ENCODE results near the gene RCOR2.

DNA sequence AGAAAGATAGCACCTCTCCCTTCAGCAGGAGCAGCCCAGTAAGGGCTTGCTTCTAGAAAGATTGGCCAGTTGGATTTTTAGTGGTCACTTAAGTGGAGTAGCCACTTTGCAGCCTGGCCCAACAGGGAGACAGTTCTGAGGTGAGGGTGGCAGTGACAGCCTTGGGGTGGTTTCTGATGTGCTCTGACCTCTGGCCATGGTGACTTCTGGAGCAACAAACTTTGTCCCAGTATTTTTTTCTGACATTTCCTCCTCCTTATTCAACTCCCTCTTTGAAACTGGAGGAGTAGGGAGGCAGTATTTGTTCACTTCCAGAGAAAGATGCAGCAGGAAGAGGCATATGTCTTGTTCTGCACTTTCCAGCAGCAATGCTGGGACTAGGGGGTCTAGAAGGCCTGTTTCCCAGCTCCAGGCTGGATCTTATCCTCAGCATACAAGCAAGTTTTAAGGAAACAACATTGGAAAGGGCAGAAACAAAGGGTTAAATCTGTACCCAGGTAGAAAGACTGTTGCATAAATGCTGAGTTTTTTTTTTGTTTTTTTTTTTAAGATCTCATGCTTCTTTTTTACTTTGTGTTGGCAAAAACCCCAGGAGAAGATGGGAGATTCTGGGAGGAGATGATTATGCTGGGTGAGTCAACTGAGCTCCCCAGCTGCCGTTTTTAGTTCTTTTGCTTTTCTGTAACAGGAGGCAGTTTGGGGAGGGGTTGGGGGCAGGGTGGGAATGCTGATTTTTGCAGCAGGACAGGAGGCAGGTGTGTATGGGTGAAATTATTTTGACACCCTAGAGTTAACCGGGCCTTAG, 37.2 kb downstream of the RCOR2 start:
- TF ChIP-seq POLR2A (IDR thresholded peaks at IDR 0.05; ENCODE audit: low read length) (no peak), GATA1 (IDR thresholded peaks at IDR 0.05; ENCODE audit: low read depth, low read length) (no peak)

Data from erythroblast (primary cell).